SJCRH30 (cell line): Measurements from ENCODE around the gene KIAA1217. TPM values are rescaled to one million over a fixed set of nuclear protein-coding genes. Genes with fewer than 3 reads are reported as not detected.

ENCODE experiments used
- DNase-seq, 2 experiments: peaks; one replicate each; pipeline ENCODE4 v3.0.0-alpha.2; 2015 to 2020
- H3K27ac ChIP-seq: fragments of 250-450 bp; sonication (Bioruptor Pico); 2 replicates; pipeline ENCODE4 v1.5.1; 2020; ENCODE audit warnings: mild to moderate bottlenecking, moderate library complexity
- H3K27me3 ChIP-seq: fragments of 250-450 bp; sonication (Bioruptor Pico); 2 replicates; pipeline ENCODE4 v1.5.1; 2020; ENCODE audit warnings: mild to moderate bottlenecking, moderate library complexity
- H3K36me3 ChIP-seq: fragments of 250-450 bp; sonication (Bioruptor Pico); 2 replicates; pipeline ENCODE4 v1.5.1; 2020; ENCODE audit warnings: mild to moderate bottlenecking, moderate library complexity
- H3K4me1 ChIP-seq: fragments of 250-450 bp; sonication (Bioruptor Pico); 2 replicates; pipeline ENCODE4 v1.5.1; 2020; ENCODE audit warnings: mild to moderate bottlenecking, moderate library complexity
- H3K4me3 ChIP-seq: fragments of 250-450 bp; sonication (Bioruptor Pico); 2 replicates; pipeline ENCODE4 v1.5.1; 2020; ENCODE audit warnings: mild to moderate bottlenecking, moderate library complexity
- H3K9me3 ChIP-seq: fragments of 250-450 bp; sonication (Bioruptor Pico); replicated peaks from 2 replicates; pipeline ENCODE4 v1.5.1; 2020; ENCODE audit warnings: mild to moderate bottlenecking, moderate library complexity
- total RNA-seq: library from RNA; depleted of rRNA; stranded (reverse); fragments of >200 nt; shearing (Covaris generic); gene quantifications from 2 replicates; pipeline ENCODE4 v1.2.3, GENCODE V29; 2014

Gene KIAA1217
- total RNA-seq, 1 experiment from 2014 or later: 29.7 TPM

- Histone ChIP-seq H3K4me3 (no peak overlapping the region), H3K9me3 (no peaks in the 10 kb centered on the region), H3K36me3 (peaks cover 13% of the 10 kb centered on the region), H3K4me1 (no peaks in the 10 kb centered on the region; the same call in 1 of the 2 replicates), H3K27ac (no peak overlapping the region), H3K27me3 (no peaks in the 10 kb centered on the region)
- no peak for DNase-seq
Observed at GRCh38 chr10:24242562-24242961, 33.6 kb downstream of the KIAA1217 start.

GRCh38 chr10:24246365-24246764, 37.4 kb downstream of the KIAA1217 start:
- Histone ChIP-seq H3K27ac (no peak overlapping the region), H3K4me1 (peaks cover under 1% of the 10 kb centered on the region; the same call in 1 of the 2 replicates), H3K27me3 (no peaks in the 10 kb centered on the region), H3K4me3 (no peak overlapping the region), H3K9me3 (no peaks in the 10 kb centered on the region), H3K36me3 (peaks cover 24% of the 10 kb centered on the region)
- DNase-seq: no peak

DNA sequence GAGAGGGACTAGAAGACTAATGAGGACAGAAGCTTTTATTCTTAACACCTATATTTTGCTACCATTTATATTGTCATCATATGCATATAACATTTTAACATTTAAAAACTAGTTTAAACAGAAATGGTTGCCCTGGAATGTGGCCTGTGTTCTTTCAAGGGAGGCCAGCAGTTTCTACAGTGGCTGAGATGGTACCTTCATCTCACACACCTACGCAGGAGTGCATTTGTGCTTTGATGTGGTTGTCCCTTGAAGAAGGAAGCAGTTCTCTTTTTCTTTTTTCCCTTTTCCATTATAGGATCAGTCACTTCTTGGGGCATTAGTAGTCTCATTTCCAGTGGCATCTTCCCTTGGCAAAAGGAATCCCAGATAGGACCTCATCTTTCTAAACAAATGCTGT, 38.9 kb downstream of the KIAA1217 start:
- no peak overlapping the region for H3K27ac ChIP-seq
- H3K36me3 ChIP-seq: peaks cover 22% of the 10 kb centered on the region
- peaks cover 10% of the 10 kb centered on the region; the same call in 1 of the 2 replicates for H3K4me1 ChIP-seq
- no peak overlapping the region for H3K4me3 ChIP-seq
- DNase-seq: no peak
- H3K9me3 ChIP-seq: no peaks in the 10 kb centered on the region
- no peaks in the 10 kb centered on the region for H3K27me3 ChIP-seq

DNA sequence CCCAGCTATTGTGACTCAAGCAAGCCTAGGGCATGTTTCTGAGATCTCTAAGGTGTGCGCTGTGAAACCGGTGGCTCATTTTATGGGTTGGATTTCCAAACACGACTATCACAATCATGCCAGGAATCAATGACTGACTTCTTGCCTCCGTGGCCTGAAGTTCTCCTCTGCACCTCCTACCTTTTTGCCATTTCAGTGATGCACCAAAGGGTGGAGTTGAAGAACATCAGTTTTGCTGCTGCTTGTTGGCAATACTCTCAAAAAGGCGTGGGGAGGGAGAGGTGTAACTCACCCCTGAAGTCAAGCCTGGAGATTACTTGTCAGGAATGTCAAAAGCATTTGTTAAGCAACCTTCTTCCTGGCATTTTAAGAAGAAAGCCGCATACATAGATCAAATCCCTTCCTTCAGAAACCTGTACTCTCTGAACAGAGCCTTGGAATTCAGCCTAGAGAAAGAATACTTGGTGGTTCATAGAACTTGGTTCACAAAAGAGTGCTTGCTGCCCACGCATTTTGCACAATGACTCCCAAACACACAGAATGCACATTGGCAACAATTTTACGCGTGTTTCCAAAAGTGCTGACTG, 41.0 kb downstream of the KIAA1217 start:
- Histone ChIP-seq H3K27me3 (no peaks in the 10 kb centered on the region), H3K4me3 (no peak overlapping the region), H3K9me3 (no peaks in the 10 kb centered on the region), H3K4me1 (peaks cover 10% of the 10 kb centered on the region; the same call in 1 of the 2 replicates), H3K36me3 (peaks cover 22% of the 10 kb centered on the region), H3K27ac (no peak overlapping the region)
- DNase-seq: no peak

GRCh38 chr10:24251547-24251946, 42.6 kb downstream of the KIAA1217 start:
- Histone ChIP-seq H3K4me3 (no peak overlapping the region), H3K27ac (peak overlapping the region; percentile 49), H3K36me3 (peaks cover 15% of the 10 kb centered on the region), H3K27me3 (no peaks in the 10 kb centered on the region), H3K4me1 (peaks cover 24% of the 10 kb centered on the region), H3K9me3 (no peaks in the 10 kb centered on the region)
- DNase-seq: peak; percentile 47 to 70

- DNase-seq: no peak
- H3K27ac ChIP-seq: no peak overlapping the region
- H3K4me3 ChIP-seq: no peak overlapping the region
Observed at GRCh38 chr10:24254180-24254579, 45.2 kb downstream of the KIAA1217 start.

GRCh38 chr10:24255115-24255880, 46.4 kb downstream of the KIAA1217 start:
- Histone ChIP-seq H3K36me3 (peaks cover 6% of the 10 kb centered on the region; the same call in 1 of the 2 replicates), H3K9me3 (no peaks in the 10 kb centered on the region), H3K4me3 (no peak overlapping the region), H3K4me1 (peaks cover 28% of the 10 kb centered on the region), H3K27me3 (no peaks in the 10 kb centered on the region), H3K27ac (no peak overlapping the region)
- peak in 1 of 2 experiments; percentile 10 for DNase-seq

More at GRCh38 chr10:24254180-24254579, 45.2 kb downstream of the KIAA1217 start:
- Histone ChIP-seq H3K4me1 (peaks cover 28% of the 10 kb centered on the region), H3K36me3 (peaks cover 12% of the 10 kb centered on the region), H3K9me3 (no peaks in the 10 kb centered on the region), H3K27me3 (no peaks in the 10 kb centered on the region)

DNA sequence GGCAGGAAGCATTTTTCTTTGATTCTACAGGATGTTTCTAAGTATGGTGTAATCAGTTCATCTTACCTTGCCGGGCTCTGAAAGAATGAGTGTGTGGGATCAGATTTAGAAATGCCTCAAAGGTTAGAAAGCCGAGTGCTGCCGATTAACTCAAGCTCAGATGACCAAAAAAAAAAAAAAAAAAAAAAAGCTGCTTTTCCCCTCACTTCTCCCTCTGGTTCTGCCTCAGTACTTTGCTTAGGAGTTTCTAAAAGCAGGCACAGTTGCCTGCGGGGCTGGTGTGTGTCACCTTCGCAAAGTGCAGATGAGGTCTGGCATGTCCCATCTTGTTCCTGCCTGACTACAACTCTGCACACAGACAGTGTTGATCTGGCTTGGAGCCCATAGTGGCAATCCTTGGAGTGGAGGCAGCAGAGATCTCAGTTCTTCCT, 47.0 kb downstream of the KIAA1217 start:
- Histone ChIP-seq H3K27ac (no peak overlapping the region), H3K36me3 (peaks cover 6% of the 10 kb centered on the region; the same call in 1 of the 2 replicates), H3K27me3 (no peaks in the 10 kb centered on the region), H3K4me1 (peaks cover 28% of the 10 kb centered on the region), H3K9me3 (no peaks in the 10 kb centered on the region), H3K4me3 (no peak overlapping the region)
- peak; percentile 17 to 44 for DNase-seq

DNA sequence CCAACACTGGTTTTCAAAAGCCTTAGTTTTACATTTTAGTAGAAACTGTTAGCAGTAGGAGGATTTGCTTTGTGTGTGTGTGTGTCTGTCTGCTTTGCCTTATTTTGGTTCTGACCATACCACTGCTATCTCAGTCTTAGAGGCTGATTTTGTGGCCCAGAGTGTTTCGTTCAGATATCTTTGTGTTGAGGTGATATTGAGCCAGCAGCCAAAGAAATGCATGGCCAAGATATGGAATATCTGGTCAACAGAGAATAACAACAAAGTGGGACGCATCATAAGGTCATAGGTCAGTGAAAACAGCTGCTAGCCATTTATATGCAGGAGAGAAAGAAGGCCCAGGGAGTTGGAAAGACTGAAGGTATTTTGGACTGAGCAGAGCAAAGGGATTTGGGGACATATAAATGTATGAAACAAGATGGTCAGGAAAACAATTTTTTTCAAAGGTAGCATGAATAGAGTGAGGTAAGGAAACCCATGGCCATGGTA, 47.7 kb downstream of the KIAA1217 start:
- H3K9me3 ChIP-seq: no peaks in the 10 kb centered on the region

DNA sequence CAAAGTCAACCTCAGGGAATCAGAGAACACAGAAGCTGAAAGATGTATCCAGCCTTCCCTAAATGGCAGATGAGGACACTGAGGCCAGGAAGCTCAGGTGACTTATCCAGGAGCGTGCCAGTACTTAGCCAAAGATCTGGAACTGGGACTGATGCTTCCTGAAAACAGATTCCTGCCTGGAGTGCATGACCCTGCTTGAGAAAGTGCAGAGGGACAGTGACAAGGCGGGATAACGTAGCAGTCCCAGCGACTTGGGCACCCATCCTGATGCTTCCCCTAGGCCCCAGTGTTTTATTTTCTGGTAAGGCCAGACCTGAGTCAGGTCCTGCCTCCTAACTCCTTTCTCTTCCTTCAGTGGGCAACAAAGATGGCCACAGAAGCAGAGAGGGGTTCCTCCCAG, 48.6 kb downstream of the KIAA1217 start:
- Histone ChIP-seq H3K4me1 (peaks cover 19% of the 10 kb centered on the region), H3K27ac (no peak overlapping the region)

More for the DNA sequence above, 47.7 kb downstream of the KIAA1217 start:
- Histone ChIP-seq H3K4me1 (peaks cover 25% of the 10 kb centered on the region), H3K36me3 (peaks cover 6% of the 10 kb centered on the region; the same call in 1 of the 2 replicates), H3K27me3 (no peaks in the 10 kb centered on the region), H3K27ac (no peak overlapping the region), H3K4me3 (no peak overlapping the region)
- DNase-seq: peak; percentile 9 to 42

GRCh38 chr10:24259365-24260130, 50.6 kb downstream of the KIAA1217 start:
- H3K4me3 ChIP-seq: no peak overlapping the region
- DNase-seq: no peak

More for the DNA sequence above, 48.6 kb downstream of the KIAA1217 start:
- H3K9me3 ChIP-seq: no peaks in the 10 kb centered on the region
- H3K4me3 ChIP-seq: no peak overlapping the region
- H3K36me3 ChIP-seq: peaks cover 10% of the 10 kb centered on the region; the same call in 1 of the 2 replicates
- no peak for DNase-seq
- H3K27me3 ChIP-seq: no peaks in the 10 kb centered on the region

DNA sequence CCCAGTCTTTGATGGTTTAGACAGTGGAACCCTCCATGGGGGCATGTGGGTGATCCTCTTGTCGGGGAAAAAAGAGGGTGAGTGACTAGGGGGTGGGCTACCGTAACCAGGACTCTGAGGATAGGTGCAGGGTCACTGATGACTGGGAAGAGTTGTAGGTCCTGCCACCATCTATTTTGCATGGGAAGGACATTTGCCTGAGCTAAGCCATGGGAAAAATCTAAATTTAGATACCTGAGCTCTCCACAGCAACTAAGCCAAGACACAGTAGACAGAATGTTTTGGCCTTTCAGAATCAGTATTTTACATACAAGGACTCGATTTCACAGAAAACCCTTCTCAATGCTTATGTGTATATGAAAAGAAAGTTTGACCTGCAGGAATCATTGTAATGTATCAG, 52.7 kb downstream of the KIAA1217 start:
- no peak for DNase-seq
- peaks cover 17% of the 10 kb centered on the region for H3K36me3 ChIP-seq
- H3K27ac ChIP-seq: no peak overlapping the region
- peaks cover 3% of the 10 kb centered on the region for H3K4me1 ChIP-seq
- no peaks in the 10 kb centered on the region for H3K27me3 ChIP-seq
- no peak overlapping the region for H3K4me3 ChIP-seq
- H3K9me3 ChIP-seq: no peaks in the 10 kb centered on the region

More at GRCh38 chr10:24259365-24260130, 50.6 kb downstream of the KIAA1217 start:
- Histone ChIP-seq H3K4me1 (peaks cover 19% of the 10 kb centered on the region), H3K27me3 (no peaks in the 10 kb centered on the region), H3K9me3 (no peaks in the 10 kb centered on the region), H3K36me3 (peaks cover 14% of the 10 kb centered on the region), H3K27ac (no peak overlapping the region)

GRCh38 chr10:24262929-24263590, 54.1 kb downstream of the KIAA1217 start:
- no peak for DNase-seq
- Histone ChIP-seq H3K36me3 (peaks cover 22% of the 10 kb centered on the region), H3K9me3 (no peaks in the 10 kb centered on the region), H3K4me1 (no peaks in the 10 kb centered on the region), H3K4me3 (no peak overlapping the region), H3K27ac (no peak overlapping the region), H3K27me3 (no peaks in the 10 kb centered on the region)

DNA sequence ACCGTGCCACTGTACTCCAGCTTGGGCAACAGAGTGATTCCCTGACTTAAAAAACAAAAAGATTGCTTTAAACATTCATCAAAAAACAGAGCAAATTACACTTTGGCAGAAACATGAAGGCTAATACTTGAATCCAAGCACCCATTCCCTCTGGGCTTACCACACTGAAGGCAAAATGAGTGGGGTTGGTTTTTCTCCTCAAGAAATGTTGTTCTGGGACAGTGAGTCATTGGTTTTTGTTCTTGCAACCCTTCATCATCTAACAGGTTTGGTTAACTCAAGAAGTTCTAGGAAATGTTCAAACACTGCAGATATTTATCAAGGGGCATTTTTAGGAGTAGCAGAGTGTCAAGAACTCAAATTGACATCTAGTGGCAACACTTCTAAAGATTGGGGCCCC, 60.5 kb downstream of the KIAA1217 start:
- H3K36me3 ChIP-seq: peaks cover 33% of the 10 kb centered on the region
- H3K4me3 ChIP-seq: no peak overlapping the region
- H3K4me1 ChIP-seq: peaks cover 4% of the 10 kb centered on the region; the same call in 1 of the 2 replicates
- no peak for DNase-seq
- H3K9me3 ChIP-seq: no peaks in the 10 kb centered on the region
- no peak overlapping the region for H3K27ac ChIP-seq
- no peaks in the 10 kb centered on the region for H3K27me3 ChIP-seq
